DOHH2 (cell line): ENCODE data around the gene TGDS.

Source experiments
- CTCF ChIP-seq: fragments of 200-600 bp; sonication (generic); IDR thresholded peaks from one replicate; pipeline ENCODE4 v1.5.1; 2014; ENCODE audit warnings: antibody characterized with exemption, mild to moderate bottlenecking, low read depth, low read length; ENCODE audit not compliant: poor library complexity, severe bottlenecking
- EZH2phosphoT487 ChIP-seq: fragments of 200-600 bp; sonication (generic); IDR thresholded peaks from 2 replicates; pipeline ENCODE4 v1.6.1; 2017; ENCODE audit warnings: borderline replicate concordance, mild to moderate bottlenecking, antibody characterized with exemption, low read length, moderate library complexity, mixed read lengths

DNA sequence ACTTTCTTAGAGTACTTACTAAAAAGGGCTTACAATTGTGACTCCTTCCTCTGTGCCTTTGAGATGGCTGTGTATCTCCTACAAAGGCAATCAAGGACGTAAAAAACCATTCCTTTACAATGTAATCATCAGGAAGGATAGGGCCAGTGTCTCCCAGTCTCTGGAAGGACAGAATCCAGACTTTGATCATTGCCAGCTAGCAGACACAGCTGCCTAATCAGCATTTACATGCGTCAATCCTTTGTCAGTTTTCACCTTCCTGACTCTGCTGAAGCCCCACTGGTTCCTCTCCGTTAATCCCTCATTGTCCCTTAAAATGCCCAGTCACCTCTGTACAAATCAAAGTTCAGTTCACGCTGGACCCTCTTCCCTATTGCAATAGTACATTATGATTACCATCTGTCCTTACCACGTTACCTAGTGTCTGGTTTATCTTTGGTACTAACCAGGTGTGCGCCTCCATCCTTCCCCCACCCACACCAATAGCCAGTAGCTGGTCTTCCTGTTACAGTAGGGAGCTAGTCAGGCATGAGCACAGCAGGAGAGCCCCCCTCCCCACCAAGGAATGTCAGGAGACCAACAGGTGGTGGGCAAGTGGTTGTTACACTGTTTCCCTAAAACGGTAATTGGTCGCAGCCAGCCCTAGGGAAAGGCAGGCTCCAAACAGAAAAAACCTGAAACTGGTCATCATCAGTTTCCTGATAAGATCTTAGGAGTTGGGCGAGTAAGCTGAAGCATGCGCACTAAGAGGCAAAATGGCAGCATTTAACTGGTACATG, 49.7 kb downstream of the TGDS start:
- TF ChIP-seq CTCF, result no peak
- no peak for TF ChIP-seq EZH2phosphoT487
